ENCODE measurements around the gene ADGRF1. TPM values are rescaled to one million over a fixed set of nuclear protein-coding genes. Genes with fewer than 3 reads are reported as not detected.
A peak's percentile ranks its signal among the peaks of the same experiment; 100 is the strongest.

Gene ADGRF1
- total and polyA plus RNA-seq, 2 donors (not counting 3 experiments of a cell fraction or from before 2014, with no cell fraction given) = not detected

DNA sequence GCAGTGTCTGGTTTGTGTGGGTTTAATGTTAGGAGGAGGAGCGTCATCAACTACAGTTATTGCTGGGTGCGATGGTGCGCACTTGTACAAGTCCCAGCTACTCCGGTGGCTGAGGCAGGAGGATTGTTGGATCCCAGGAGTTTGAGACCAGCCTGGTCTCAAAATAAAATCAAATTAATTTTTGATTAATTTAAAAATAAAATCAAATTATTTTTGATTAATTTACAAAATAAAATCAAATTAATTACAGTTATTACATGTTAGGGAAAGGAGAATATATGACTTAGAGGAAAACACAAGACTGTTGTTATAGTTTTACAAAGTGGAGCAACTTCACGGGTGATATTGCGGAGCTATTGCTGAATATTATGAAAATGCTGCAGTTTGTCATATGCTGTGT, 85.7 kb downstream of the ADGRF1 start:
- H3K36me3 ChIP-seq (ENCODE audit: control insufficient read depth in 2 of 2, extremely low read depth in 1 of 2, insufficient read depth in 2 of 2, low read length in 2 of 2) = no peaks in the 10 kb centered on the region
- no peaks in the 10 kb centered on the region for H4K20me1 ChIP-seq (replicated peaks; ENCODE audit: control insufficient read depth, extremely low read depth, insufficient read depth, low read length)
- no peak overlapping the region for H3K9ac ChIP-seq (replicated peaks; ENCODE audit: extremely low read depth, insufficient read depth, low read length)
- H2AFZ ChIP-seq (ENCODE audit: low read depth, low read length) = no peak overlapping the region
- peaks cover 10% of the 10 kb centered on the region for H3K4me1 ChIP-seq (ENCODE audit: control insufficient read depth, extremely low read depth, insufficient read depth, low read length)
- FAIRE-seq (no peak), DNase-seq (ENCODE audit: low read depth, low spot score) (no peak)
- no peak overlapping the region for H3K4me2 ChIP-seq (ENCODE audit: insufficient read depth, low read length)
- intact Hi-C loops (cut with micrococcal nuclease) = no loop called here
- ChIA-PET CTCF (no interaction called here), POLR2A (no interaction called here)
- H3K4me3 ChIP-seq (replicated peaks in 1 of 3; ENCODE audit: insufficient read depth in 1 of 3, low read depth in 1 of 3, low read length in 3 of 3) = no peak overlapping the region
- no peaks in the 10 kb centered on the region for H3K9me3 ChIP-seq (replicated peaks; ENCODE audit: control insufficient read depth, insufficient read depth, low read length)
- H3K27me3 ChIP-seq (ENCODE audit: control insufficient read depth in 2 of 2, insufficient read depth in 2 of 2, low read length in 2 of 2) = peaks cover 2 to 6% of the 10 kb centered on the region in 2 experiments
- H3K79me2 ChIP-seq (ENCODE audit: control insufficient read depth, insufficient read depth, low read length) = no peaks in the 10 kb centered on the region
- BruUV-seq (replicated peaks) = no TSS peak
- no peak overlapping the region for H3K27ac ChIP-seq (ENCODE audit: insufficient read depth, low read depth, low read length)
- dilution Hi-C loops (cut with MboI; ENCODE audit: extremely low pct_ligation_motif_present, low sequenced_read_pairs) = no loop called here
- TF ChIP-seq POLR2AphosphoS5 (IDR thresholded peaks at IDR 0.05; ENCODE audit: insufficient read depth, low read depth, low read length) = no peak
- H3K9me1 ChIP-seq (replicated peaks; ENCODE audit: control insufficient read depth, extremely low read depth, insufficient read depth, low read length) = no peaks in the 10 kb centered on the region

DNA sequence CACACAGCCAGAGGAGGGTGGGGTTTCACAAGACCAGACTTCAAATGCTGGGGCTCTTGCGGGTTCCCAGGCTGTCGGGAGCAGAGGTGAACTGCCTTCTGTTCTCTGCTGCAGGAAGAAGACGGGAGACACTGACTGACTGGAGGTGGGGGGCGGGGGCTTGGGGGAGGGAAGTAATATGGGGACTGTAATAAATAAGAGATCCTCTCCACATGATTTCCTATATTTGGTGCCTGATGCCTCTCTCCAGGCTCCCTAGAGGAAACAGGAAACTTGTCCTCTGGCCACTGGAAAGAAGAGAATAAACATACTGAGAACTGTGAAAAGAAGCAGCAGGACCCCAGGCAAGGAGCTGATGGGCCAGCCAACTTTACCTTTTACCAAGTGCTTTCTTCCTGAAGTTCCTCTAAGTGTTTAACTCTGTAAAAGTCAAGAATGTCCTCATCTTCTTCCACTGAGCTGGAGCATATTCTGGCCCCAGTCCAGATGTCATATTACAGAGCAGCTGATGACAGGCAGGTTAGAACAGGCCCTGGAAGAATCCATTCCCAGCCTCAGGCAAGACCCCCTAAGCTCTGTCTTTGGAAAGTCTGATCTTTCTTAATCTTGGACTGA, 87.2 kb downstream of the ADGRF1 start:
- no peak overlapping the region for H3K27ac ChIP-seq (ENCODE audit: insufficient read depth, low read depth, low read length)
- H3K4me1 ChIP-seq (ENCODE audit: control insufficient read depth, extremely low read depth, insufficient read depth, low read length) = peaks cover 13% of the 10 kb centered on the region
- CTCF ChIA-PET = no interaction called here
- H3K36me3 ChIP-seq (ENCODE audit: control insufficient read depth in 2 of 2, extremely low read depth in 1 of 2, insufficient read depth in 2 of 2, low read length in 2 of 2) = no peaks in the 10 kb centered on the region
- no peaks in the 10 kb centered on the region for H3K9me3 ChIP-seq (replicated peaks; ENCODE audit: control insufficient read depth, insufficient read depth, low read length)
- H3K27me3 ChIP-seq (ENCODE audit: control insufficient read depth in 2 of 2, insufficient read depth in 2 of 2, low read length in 2 of 2) = no peaks in the 10 kb centered on the region
- peak overlapping the region; percentile 28 for H2AFZ ChIP-seq (ENCODE audit: low read depth, low read length)
- peak; percentile 65 for DNase-seq (ENCODE audit: low read depth, low spot score)
- POLR2A ChIA-PET = no interaction called here
- no peaks in the 10 kb centered on the region for H4K20me1 ChIP-seq (replicated peaks; ENCODE audit: control insufficient read depth, extremely low read depth, insufficient read depth, low read length)
- H3K79me2 ChIP-seq (ENCODE audit: control insufficient read depth, insufficient read depth, low read length) = no peaks in the 10 kb centered on the region
- TF ChIP-seq FOS (IDR thresholded peaks at IDR 0.05; ENCODE audit: borderline replicate concordance, insufficient read depth, low read length) = no peak
- no peak for TF ChIP-seq MYC (IDR thresholded peaks at IDR 0.05; ENCODE audit: low read depth, low read length)
- no peak for TF ChIP-seq JUN (IDR thresholded peaks at IDR 0.05; ENCODE audit: borderline replicate concordance, insufficient read depth, insufficient read length, low read depth)
- TF ChIP-seq EZH2 (IDR thresholded peaks at IDR 0.05; ENCODE audit: borderline replicate concordance, low read depth, low read length, severe bottlenecking) = no peak
- H3K9ac ChIP-seq (replicated peaks; ENCODE audit: extremely low read depth, insufficient read depth, low read length) = no peak overlapping the region
- H3K4me3 ChIP-seq (replicated peaks in 1 of 3; ENCODE audit: insufficient read depth in 1 of 3, low read depth in 1 of 3, low read length in 3 of 3) = peak overlapping the region in 1 of 3 experiments; percentile 5
- dilution Hi-C loops (cut with MboI; ENCODE audit: extremely low pct_ligation_motif_present, low sequenced_read_pairs) (no loop called here), intact Hi-C loops (cut with micrococcal nuclease) (no loop called here)
- peak overlapping the region; percentile 21 for H3K4me2 ChIP-seq (ENCODE audit: insufficient read depth, low read length)
- TSS peak; percentile 54 for BruUV-seq (replicated peaks)
- no peaks in the 10 kb centered on the region for H3K9me1 ChIP-seq (replicated peaks; ENCODE audit: control insufficient read depth, extremely low read depth, insufficient read depth, low read length)
- peak; percentile 91 for FAIRE-seq
